A673 (cell line): ENCODE results near the gene TNFRSF21.
"Not testable (repeated sequence)": the region's sequence is repeated elsewhere in the genome, so short reads cannot be mapped to it uniquely, and the experiment has no call there.

Experiments
- EZH2 ChIP-seq: fragments of 200-600 bp; sonication (generic); IDR thresholded peaks from 2 replicates; pipeline ENCODE4 v1.6.1; 2017; ENCODE audit warnings: borderline replicate concordance, low read depth, mild to moderate bottlenecking, mixed read lengths, antibody characterized with exemption, low read length; ENCODE audit not compliant: poor library complexity, severe bottlenecking
- TF ChIP-seq, protein P1 (sequence below): fragments of 300-800, 200-600 bp; sonication (generic); conservative IDR thresholded peaks from 2 replicates; pipeline ENCODE4 v1.5.1; 2017; ENCODE audit warnings: low read depth, mild to moderate bottlenecking, antibody characterized with exemption, low read length, moderate library complexity, mixed read lengths

- TF ChIP-seq, protein P1, sequence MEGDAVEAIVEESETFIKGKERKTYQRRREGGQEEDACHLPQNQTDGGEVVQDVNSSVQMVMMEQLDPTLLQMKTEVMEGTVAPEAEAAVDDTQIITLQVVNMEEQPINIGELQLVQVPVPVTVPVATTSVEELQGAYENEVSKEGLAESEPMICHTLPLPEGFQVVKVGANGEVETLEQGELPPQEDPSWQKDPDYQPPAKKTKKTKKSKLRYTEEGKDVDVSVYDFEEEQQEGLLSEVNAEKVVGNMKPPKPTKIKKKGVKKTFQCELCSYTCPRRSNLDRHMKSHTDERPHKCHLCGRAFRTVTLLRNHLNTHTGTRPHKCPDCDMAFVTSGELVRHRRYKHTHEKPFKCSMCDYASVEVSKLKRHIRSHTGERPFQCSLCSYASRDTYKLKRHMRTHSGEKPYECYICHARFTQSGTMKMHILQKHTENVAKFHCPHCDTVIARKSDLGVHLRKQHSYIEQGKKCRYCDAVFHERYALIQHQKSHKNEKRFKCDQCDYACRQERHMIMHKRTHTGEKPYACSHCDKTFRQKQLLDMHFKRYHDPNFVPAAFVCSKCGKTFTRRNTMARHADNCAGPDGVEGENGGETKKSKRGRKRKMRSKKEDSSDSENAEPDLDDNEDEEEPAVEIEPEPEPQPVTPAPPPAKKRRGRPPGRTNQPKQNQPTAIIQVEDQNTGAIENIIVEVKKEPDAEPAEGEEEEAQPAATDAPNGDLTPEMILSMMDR: not testable (repeated sequence)
- not testable (repeated sequence) for TF ChIP-seq EZH2
These were observed 5.5 kb upstream of the TNFRSF21 start for GRCh38 chr6:47315181-47315580.
